HL-60 (cell line): Measurements from ENCODE around the gene XRCC5.

Experiments used
- CTCF ChIP-seq: IDR thresholded peaks from one replicate; pipeline ENCODE4 v1.5.1; 2011; ENCODE audit warnings: low read length, control low read depth, inconsistent platforms; ENCODE audit not compliant: insufficient read depth
- GABPA ChIP-seq: IDR thresholded peaks from 2 replicates; pipeline ENCODE4 v1.6.1; 2012; ENCODE audit warnings: low read depth
- POLR2AphosphoS5 ChIP-seq: IDR thresholded peaks from 2 replicates; pipeline ENCODE4 v1.6.1; 2012; ENCODE audit warnings: low read depth
- REST ChIP-seq: IDR thresholded peaks from 2 replicates; pipeline ENCODE4 v1.6.1; 2012; ENCODE audit warnings: low read depth; ENCODE audit not compliant: insufficient replicate concordance
- SPI1 ChIP-seq: IDR thresholded peaks from 2 replicates; pipeline ENCODE4 v1.6.1; 2012; ENCODE audit warnings: low read depth, mild to moderate bottlenecking, borderline replicate concordance

- TF ChIP-seq POLR2AphosphoS5, result no peak
- TF ChIP-seq CTCF, result no peak
- no peak for TF ChIP-seq SPI1
- TF ChIP-seq GABPA, result no peak
- TF ChIP-seq REST, result no peak
Measured at GRCh38 chr2:216243026-216243425, 133.9 kb downstream of the XRCC5 start.
